ENCODE measurements around the gene RNF121.

Gene RNF121

DNA sequence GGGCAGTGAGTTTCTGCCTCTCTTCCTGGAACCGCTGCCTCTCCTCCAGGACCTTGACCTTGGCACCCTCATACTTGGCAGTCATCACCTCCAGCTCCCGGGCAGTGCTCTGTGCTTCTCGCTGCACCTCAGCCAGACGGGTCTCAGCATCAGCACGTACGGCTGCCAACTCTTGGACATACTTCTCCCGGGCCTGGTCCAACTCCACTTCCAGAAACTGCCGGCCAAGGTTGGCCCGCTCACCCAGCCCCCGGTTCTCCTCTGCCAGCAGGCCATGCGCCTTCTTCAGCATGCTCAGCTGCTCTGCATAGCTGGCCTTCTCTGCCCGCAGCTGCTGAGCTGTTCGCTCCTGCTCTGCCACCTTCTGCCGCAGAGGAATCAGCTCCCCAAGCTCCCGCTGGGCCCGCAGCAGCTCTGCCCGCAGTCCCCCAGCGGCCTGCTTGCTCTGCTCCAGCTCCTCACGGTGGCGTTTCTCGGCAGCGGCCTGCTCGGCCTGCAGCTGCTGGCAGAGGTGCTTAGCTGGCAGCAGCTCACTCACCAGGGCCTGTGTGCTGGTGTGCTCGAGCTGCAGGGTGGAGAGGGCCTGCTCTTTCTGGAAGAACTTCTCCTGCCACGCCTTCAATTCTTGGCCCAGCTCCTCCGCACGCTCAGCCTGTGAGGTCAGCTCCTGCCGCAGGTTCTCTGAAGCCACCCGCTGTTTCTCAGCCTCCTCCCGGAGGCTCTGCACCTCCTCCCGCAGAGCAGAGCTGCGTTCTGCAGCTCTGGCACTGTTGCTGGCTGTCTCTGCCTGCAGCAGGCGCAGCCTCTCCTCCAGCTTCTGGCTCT is 84.3 kb downstream of the RNF121 start:
- ChIA-PET CTCF (interaction anchor here (0.7 to 1.6 kb wide), 4 partner anchors 12 to 246 kb away, joined by 3 to 5 read pairs (median 4); no protein-coding TSS in a partner anchor), POLR2A (ENCODE audit: low non-redundant PET) (no interaction called here)
- TF ChIP-seq, protein P1, sequence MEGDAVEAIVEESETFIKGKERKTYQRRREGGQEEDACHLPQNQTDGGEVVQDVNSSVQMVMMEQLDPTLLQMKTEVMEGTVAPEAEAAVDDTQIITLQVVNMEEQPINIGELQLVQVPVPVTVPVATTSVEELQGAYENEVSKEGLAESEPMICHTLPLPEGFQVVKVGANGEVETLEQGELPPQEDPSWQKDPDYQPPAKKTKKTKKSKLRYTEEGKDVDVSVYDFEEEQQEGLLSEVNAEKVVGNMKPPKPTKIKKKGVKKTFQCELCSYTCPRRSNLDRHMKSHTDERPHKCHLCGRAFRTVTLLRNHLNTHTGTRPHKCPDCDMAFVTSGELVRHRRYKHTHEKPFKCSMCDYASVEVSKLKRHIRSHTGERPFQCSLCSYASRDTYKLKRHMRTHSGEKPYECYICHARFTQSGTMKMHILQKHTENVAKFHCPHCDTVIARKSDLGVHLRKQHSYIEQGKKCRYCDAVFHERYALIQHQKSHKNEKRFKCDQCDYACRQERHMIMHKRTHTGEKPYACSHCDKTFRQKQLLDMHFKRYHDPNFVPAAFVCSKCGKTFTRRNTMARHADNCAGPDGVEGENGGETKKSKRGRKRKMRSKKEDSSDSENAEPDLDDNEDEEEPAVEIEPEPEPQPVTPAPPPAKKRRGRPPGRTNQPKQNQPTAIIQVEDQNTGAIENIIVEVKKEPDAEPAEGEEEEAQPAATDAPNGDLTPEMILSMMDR (conservative IDR thresholded peaks at IDR 0.05; ENCODE audit: low read depth): no peak
- H3K27ac ChIP-seq: peak overlapping the region; percentile 87
- DNase-seq (ENCODE audit: low spot score): peak; percentile 37

DNA sequence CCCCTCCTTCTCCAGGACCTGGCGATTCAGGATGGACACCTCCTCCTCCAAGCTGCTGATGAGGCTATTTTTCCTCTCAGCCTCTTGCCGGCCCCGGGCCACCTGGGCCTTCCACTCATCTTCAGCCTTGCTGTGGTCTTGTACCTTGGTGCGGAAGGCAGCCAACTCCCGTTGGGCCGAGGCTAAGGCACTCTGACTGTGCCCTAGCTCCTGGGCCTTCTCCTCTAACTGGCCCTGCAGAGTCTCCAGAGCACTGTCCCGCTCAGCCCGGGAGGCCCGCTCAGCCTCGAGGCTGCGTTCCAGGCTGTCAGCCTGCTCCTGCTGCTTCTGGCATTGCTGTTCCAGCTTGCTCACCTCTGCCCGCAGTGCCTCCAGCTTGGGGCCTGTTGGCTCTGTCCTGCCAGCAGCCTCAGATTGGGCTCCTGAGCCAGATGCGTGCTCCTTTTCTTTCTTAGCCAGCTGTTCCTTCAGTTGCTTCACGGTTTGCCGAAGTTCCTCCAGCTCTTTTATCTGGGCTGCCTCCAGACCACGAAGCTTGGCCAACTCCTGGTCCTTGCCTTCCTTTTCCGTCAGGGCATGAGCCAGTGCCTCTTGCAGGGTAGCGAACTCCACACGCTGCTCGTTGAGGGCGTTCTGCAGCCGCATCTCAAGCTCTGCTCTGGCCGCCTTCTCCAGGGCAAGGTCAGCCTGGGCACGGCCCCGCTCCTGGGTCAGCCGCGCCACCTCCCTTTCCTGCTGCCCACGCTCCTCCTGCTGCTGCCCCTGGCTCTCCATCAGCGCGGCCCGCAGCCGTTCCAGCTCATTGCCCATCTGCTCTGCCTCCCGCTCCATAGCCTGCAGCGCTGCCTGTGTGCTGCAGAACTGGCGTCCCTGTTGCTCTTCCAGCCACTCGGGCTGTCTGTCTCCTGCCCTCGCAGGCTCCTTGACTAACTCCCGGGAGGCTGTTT is 85.2 kb downstream of the RNF121 start:
- DNase-seq (ENCODE audit: low spot score): no peak
- POLR2A ChIA-PET (ENCODE audit: low non-redundant PET): no interaction called here
- CTCF ChIA-PET: interaction anchor here (0.6 to 2.5 kb wide), 5 partner anchors 9 to 287 kb away, joined by 3 to 20 read pairs (median 3); no protein-coding TSS in a partner anchor
- TF ChIP-seq, protein P1 (conservative IDR thresholded peaks at IDR 0.05; ENCODE audit: low read depth): no peak
- H3K27ac ChIP-seq: peak overlapping the region; percentile 87

DNA sequence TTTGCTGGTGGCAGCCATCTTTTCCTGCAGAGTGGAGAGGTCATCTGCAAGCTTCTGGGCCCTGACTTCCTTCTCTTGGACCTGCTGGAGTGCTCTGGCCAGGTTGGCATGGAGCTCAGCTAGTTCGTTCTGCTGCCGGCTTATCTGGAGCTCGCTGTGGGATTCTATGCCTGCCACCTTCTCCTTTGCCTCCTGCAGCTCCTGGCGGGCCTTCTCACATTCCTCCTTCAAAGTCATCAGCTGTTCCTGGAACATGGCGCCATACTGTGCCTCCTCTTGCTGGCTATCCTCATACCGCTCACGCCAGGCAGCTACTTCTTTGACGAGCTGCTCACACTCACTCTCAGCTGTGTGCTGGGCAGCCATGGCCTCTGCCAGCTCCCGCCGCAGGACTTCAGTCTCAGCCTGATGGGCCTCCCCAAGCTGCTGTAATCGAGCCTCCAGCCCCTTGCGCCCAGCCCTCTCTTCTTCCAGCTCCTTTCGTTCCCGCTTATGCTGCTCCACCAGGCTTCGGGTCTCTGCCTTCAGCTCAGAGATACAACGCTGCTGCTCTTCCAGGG is 86.0 kb downstream of the RNF121 start:
- TF ChIP-seq, protein P1 (conservative IDR thresholded peaks at IDR 0.05; ENCODE audit: low read depth): no peak
- DNase-seq (ENCODE audit: low spot score): no peak
- ChIA-PET POLR2A (ENCODE audit: low non-redundant PET) (interaction anchor here (0.5 kb wide), 1 partner anchor 65 kb away, joined by 7 read pairs; no protein-coding TSS in a partner anchor), CTCF (interaction anchor here (0.6 to 2.5 kb wide), 4 partner anchors 9 to 286 kb away, joined by 3 to 20 read pairs (median 4); no protein-coding TSS in a partner anchor)
- peak overlapping the region; percentile 87 for H3K27ac ChIP-seq

DNA sequence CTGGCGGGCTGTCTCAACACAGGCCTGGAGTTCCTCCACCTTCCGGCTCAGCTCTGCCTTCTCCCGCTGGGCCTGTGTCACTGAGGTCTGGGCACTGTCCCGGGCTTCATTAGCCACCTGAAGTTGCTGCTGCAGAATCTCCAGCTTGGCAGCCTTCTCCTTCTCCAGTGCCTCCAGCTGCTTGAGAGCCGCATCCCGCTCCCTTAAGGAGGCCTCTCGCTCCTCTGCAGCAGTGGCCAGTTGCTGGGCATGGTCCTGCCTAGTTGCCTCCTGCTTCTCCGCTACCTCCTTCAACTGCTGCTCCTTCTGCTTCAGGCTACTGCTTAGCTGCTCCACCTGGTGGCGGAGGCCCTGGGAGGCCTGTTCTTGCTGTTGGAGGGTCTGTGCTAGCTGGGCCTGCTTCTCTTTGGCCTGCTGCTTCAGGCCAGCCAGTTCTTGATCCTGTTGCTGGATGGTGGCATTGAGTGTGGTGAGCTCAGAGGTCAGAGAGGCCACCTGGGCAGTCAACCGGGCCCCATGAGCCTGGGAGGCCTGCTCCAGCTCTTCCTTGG is 86.7 kb downstream of the RNF121 start:
- TF ChIP-seq, protein P1 (conservative IDR thresholded peaks at IDR 0.05; ENCODE audit: low read depth): no peak
- CTCF ChIA-PET: interaction anchor here (0.5 to 2.5 kb wide), 3 partner anchors 9 to 404 kb away, joined by 3 to 20 read pairs (median 4); no protein-coding TSS in a partner anchor
- POLR2A ChIA-PET (ENCODE audit: low non-redundant PET): no interaction called here
- H3K27ac ChIP-seq: peak overlapping the region; percentile 87
- no peak for DNase-seq (ENCODE audit: low spot score)

DNA sequence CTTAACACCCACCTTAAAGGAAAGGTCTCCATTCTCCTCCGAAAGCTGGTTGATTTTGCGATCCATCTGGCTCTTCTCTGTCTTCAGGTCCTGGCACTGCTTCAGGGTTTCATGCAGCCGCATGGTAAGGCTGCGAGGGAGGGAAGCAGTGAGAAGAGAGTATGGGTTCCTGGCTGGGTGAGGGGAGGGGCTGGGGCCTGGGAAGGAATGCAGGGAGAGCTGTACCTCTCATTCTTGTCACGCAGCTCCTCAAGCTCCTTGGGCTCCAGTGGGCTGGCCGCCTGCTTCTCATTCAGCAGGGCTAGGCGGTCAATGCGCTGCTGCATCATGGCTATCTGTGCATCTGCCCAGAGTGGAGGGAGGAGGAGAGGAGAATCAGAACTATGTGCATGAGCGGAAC is 89.3 kb downstream of the RNF121 start:
- TF ChIP-seq, protein P1 (conservative IDR thresholded peaks at IDR 0.05; ENCODE audit: low read depth): no peak
- no peak for DNase-seq (ENCODE audit: low spot score)
- CTCF ChIA-PET: interaction anchor here (0.6 to 1.3 kb wide), 2 partner anchors 15 to 73 kb away, joined by 3 to 6 read pairs; no protein-coding TSS in a partner anchor
- POLR2A ChIA-PET (ENCODE audit: low non-redundant PET): no interaction called here
- H3K27ac ChIP-seq: peak overlapping the region; percentile 10; the same call in 1 of the 2 replicates

Measured in RWPE1 (cell line).